Upper lobe of left lung (tissue), 6 donors: ENCODE results near the gene RNF11. TPM values are rescaled to one million over a fixed set of nuclear protein-coding genes. Genes with fewer than 3 reads are reported as not detected.
A peak's percentile ranks its signal among the peaks of the same experiment; 100 is the strongest.
"Not testable (repeated sequence)": the region's sequence is repeated elsewhere in the genome, so short reads cannot be mapped to it uniquely, and the experiment has no call there.

ENCODE experiments used
- ATAC-seq, 2 donors: fragments of 200-7000 bp; cut with Tn5 transposase; one replicate each; pipeline ENCODE4 v1.9.1; 2022; ENCODE audit warnings: mild to moderate bottlenecking in 2 of 2, moderate library complexity in 2 of 2; ENCODE audit not compliant: low FRiP score in 2 of 2
- DNase-seq, 2 donors: peaks; one replicate each; pipeline ENCODE4 v3.0.0-alpha.2; 2019 to 2020
- H3K27ac ChIP-seq, 4 donors: fragments of 200-600 bp; sonication (generic); one replicate each; pipeline ENCODE4 v1.5.1; 2016 to 2019
- H3K27me3 ChIP-seq, 4 donors: fragments of 200-600 bp; sonication (generic); one replicate each; pipeline ENCODE4 v1.5.1; 2017 to 2019
- H3K36me3 ChIP-seq, 4 donors: fragments of 200-600 bp; sonication (generic); one replicate each; pipeline ENCODE4 v1.5.1; 2016 to 2019
- H3K4me1 ChIP-seq, 4 donors: fragments of 200-600 bp; sonication (generic); one replicate each; pipeline ENCODE4 v1.5.1; 2018 to 2019
- H3K4me3 ChIP-seq, 4 donors: fragments of 200-600 bp; sonication (generic); one replicate each; pipeline ENCODE4 v1.5.1; 2017 to 2019; ENCODE audit warnings: mild to moderate bottlenecking in 2 of 4, moderate library complexity in 1 of 4
- H3K9me3 ChIP-seq, 4 donors: fragments of 200-600 bp; sonication (generic); one replicate each; pipeline ENCODE4 v1.5.1; 2018 to 2019
- CTCF ChIP-seq, 6 experiments: fragments of 450-650 bp in 4 of 6; fragments of 200-600 bp in 2 of 6; sonication (generic) in 2 of 6; IDR thresholded peaks; one replicate each; pipeline ENCODE4 v1.5.1; 2016 to 2019; ENCODE audit warnings: antibody characterized with exemption in 6 of 6
- EP300 ChIP-seq, 4 donors: sonication (generic); formaldehyde crosslinking; IDR thresholded peaks; one replicate each; pipeline ENCODE4 v1.5.1; 2017; ENCODE audit warnings: antibody characterized with exemption in 4 of 4, control low read depth in 2 of 4
- POLR2A ChIP-seq, 4 donors: fragments of 450-650 bp; IDR thresholded peaks; one replicate each; pipeline ENCODE4 v1.5.1; 2016 to 2017; ENCODE audit warnings: antibody characterized with exemption in 4 of 4, mild to moderate bottlenecking in 2 of 4
- POLR2AphosphoS5 ChIP-seq, 2 donors: sonication (generic); formaldehyde crosslinking; IDR thresholded peaks; one replicate each; pipeline ENCODE4 v1.5.1; 2017; ENCODE audit warnings: antibody characterized with exemption in 2 of 2
- WGBS, 2 donors: methylation state at CpG; one replicate each; pipeline ENCODE4 v1.1.5; 2017 to 2018; 5-methylcytosine and 5-hydroxymethylcytosine counted together
- total RNA-seq, 6 donors: library from RNA; depleted of rRNA in 4 of 6; stranded (reverse); fragments of >200 nt in 4 of 6; gene quantifications; one replicate each; pipeline versions ENCODE4 v1.1.0 to v1.2.1, GENCODE V29; 2016 to 2021
- donor health status: DM: no; HTN: no; CAD: no; lungs with moderate emphysema.
- donor health status: DM: no; HTN: yes; CAD: no; lungs with severe emphysema.

Gene RNF11
- total RNA-seq, 6 donors from 2014 or later: 26.2 to 125 (median 78.8) TPM

GRCh38 chr1:51224255-51224654 is 11.8 kb upstream of the RNF11 start:
- no peak for ATAC-seq
- no peak overlapping the region for H3K4me3 ChIP-seq
- H3K36me3 ChIP-seq: no peaks in the 10 kb centered on the region
- no peaks in the 10 kb centered on the region for H3K4me1 ChIP-seq
- no peaks in the 10 kb centered on the region for H3K9me3 ChIP-seq
- 91 to 93% methylated on average over 6 of the region's 6 CpGs for WGBS, 2 donors
- no peak overlapping the region for H3K27ac ChIP-seq
- H3K27me3 ChIP-seq: no peaks in the 10 kb centered on the region
- DNase-seq: no peak
- TF ChIP-seq POLR2AphosphoS5 (IDR thresholded peaks at IDR 0.05): no peak
- no peak for TF ChIP-seq POLR2A (IDR thresholded peaks at IDR 0.05)
- TF ChIP-seq CTCF (IDR thresholded peaks at IDR 0.05): no peak
- TF ChIP-seq EP300 (IDR thresholded peaks at IDR 0.05): no peak

DNA sequence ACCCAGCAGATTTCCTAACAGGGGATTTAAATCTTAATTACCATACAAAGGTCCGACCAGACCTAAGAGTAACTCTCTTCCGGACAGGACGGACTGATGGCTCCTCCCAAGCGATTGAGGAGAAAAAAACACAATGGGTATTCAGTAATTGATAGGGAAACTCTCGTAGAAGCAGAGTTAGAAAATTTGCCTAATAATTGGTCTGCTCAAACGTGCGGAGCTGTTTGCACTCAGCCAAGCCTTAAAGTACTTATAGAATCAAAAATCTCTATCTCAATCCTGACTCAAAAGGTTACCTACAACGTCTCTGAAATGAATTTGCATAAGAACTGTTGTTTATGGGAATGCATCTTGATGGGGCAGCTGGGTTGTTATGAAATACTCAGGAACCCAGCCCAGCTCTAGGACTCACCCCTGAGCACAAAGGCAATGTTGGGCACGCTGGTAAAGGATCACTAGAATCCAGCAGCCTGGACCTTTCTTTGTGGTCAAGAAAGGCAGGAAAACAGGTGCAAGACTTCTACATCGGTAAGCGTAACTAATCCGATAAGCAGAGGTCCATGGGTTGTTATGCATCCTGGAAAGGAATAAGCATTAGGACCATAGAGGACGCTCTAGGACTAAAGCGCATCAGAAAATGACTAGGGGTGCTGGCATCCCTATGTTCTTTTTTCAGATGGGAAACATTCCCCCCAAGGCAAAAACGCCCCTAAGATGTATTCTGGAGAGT is 8.7 kb upstream of the RNF11 start:
- not testable (repeated sequence) for ATAC-seq, H3K4me3 ChIP-seq, H3K36me3 ChIP-seq, DNase-seq, H3K4me1 ChIP-seq, H3K9me3 ChIP-seq, H3K27me3 ChIP-seq, H3K27ac ChIP-seq
- WGBS, 2 donors: 84 to 85% methylated on average over 15 of the region's 15 CpGs

- not testable (repeated sequence) for ATAC-seq, H3K27ac ChIP-seq, H3K36me3 ChIP-seq, H3K27me3 ChIP-seq, H3K9me3 ChIP-seq, H3K4me3 ChIP-seq, H3K4me1 ChIP-seq, DNase-seq
- WGBS, 2 donors: 91 to 92% methylated on average over 7 to 10 of the region's 11 CpGs
These were observed 7.6 kb upstream of the RNF11 start for GRCh38 chr1:51228471-51228870.

DNA sequence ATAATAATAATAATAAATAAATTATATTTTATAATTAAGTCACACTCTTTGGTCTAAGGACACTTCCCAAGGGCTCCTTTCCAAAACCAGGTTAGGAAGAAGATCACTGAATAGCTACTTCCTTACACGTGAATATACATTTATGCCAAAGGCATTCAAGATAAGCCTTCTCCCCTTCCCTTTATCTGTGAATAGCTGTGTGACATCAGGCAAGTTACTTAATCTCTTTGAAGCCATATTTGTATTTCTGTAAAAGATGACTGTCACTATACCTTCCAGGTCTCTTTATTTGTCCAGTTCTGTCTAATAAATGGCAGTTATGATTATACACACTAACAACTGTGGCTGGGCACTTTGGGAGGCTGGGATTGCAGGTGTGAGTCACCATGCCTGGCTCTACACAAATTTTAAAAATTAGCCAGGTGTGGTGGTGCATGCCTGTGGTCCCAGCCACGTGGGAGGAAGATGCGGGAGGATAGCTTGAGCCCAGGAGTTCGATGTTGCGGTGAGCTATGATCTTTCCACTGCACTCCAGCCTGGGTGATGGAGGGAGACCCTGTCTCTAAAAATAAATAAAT is 5.5 kb upstream of the RNF11 start:
- Histone ChIP-seq H3K4me3 (no peak overlapping the region), H3K27ac (no peak overlapping the region), H3K27me3 (no peaks in the 10 kb centered on the region), H3K4me1 (peaks cover 6 to 14% (median 12%) of the 10 kb centered on the region in 4 donors), H3K9me3 (no peaks in the 10 kb centered on the region), H3K36me3 (no peaks in the 10 kb centered on the region)
- TF ChIP-seq POLR2A (IDR thresholded peaks at IDR 0.05): no peak
- no peak for TF ChIP-seq POLR2AphosphoS5 (IDR thresholded peaks at IDR 0.05)
- TF ChIP-seq EP300 (IDR thresholded peaks at IDR 0.05): no peak
- no peak for TF ChIP-seq CTCF (IDR thresholded peaks at IDR 0.05)
- 95 to 97% methylated on average over 5 of the region's 5 CpGs for WGBS, 2 donors
- no peak for DNase-seq
- ATAC-seq: no peak

- H3K4me1 ChIP-seq: peaks cover 8 to 17% (median 12%) of the 10 kb centered on the region in 4 donors
- H3K36me3 ChIP-seq: no peaks in the 10 kb centered on the region
- no peaks in the 10 kb centered on the region for H3K9me3 ChIP-seq
- TF ChIP-seq POLR2A (IDR thresholded peaks at IDR 0.05): no peak
- no peak for TF ChIP-seq CTCF (IDR thresholded peaks at IDR 0.05)
- no peak for TF ChIP-seq POLR2AphosphoS5 (IDR thresholded peaks at IDR 0.05)
- TF ChIP-seq EP300 (IDR thresholded peaks at IDR 0.05): no peak
- 73 to 88% methylated on average over 3 of the region's 3 CpGs for WGBS, 2 donors
- ATAC-seq: no peak
- DNase-seq: no peak
- no peak overlapping the region for H3K4me3 ChIP-seq
- H3K27ac ChIP-seq: no peak overlapping the region
- H3K27me3 ChIP-seq: no peaks in the 10 kb centered on the region
These were observed 5.0 kb upstream of the RNF11 start for GRCh38 chr1:51231120-51231519.

DNA sequence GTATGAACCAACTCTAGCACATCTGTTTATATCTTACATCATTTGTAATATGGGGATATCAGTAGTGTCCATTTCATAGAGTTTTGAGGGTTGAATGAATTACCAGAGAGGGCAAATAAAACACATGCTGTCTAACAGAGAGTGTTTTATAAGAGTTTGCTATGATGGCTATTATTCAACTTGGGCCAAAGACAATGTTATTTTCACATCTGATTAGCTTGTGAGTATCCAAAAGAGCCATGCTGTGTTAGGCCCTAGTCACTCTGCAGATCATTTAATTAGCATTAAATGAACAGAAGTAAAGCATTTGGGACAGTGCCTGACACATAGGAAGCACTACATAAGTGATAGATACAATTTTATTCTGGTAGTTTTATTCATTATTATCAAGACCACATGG is 4.2 kb upstream of the RNF11 start:
- TF ChIP-seq POLR2AphosphoS5 (IDR thresholded peaks at IDR 0.05): no peak
- no peak for TF ChIP-seq EP300 (IDR thresholded peaks at IDR 0.05)
- TF ChIP-seq POLR2A (IDR thresholded peaks at IDR 0.05): no peak
- TF ChIP-seq CTCF (IDR thresholded peaks at IDR 0.05): no peak
- Histone ChIP-seq H3K4me3 (no peak overlapping the region), H3K27ac (no peak overlapping the region), H3K4me1 (peaks cover 8 to 17% (median 12%) of the 10 kb centered on the region in 4 donors), H3K9me3 (no peaks in the 10 kb centered on the region), H3K36me3 (no peaks in the 10 kb centered on the region), H3K27me3 (no peaks in the 10 kb centered on the region)
- DNase-seq (no peak), ATAC-seq (no peak)

DNA sequence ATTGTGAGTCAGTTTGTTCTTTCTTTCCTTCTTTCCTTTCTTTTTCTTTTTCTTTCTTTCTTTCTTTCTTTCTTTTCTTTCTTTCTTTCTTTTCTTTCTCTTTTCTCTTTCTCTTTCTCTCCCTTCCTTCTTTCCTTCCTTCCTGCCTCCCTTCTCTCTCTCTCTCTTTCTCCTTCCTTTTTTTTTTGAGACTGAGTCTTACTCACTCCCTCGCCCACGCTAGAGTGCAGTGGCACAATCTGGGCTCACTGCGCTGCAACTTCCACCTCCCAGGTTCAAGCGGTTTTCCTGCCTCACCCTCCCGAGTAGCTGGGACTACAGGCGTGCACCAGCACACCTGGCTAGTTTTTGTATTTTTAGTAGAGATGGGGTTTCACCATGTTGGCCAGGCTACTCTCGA is 1.8 kb upstream of the RNF11 start:
- WGBS, 2 donors: 73 to 80% methylated on average over 7 of the region's 7 CpGs
- H3K4me1 ChIP-seq: peaks cover 19 to 32% (median 25%) of the 10 kb centered on the region in 4 donors
- not testable (repeated sequence) for H3K27me3 ChIP-seq, ATAC-seq, H3K27ac ChIP-seq, H3K36me3 ChIP-seq, H3K4me3 ChIP-seq, H3K9me3 ChIP-seq
- peak in 1 of 2 donors; percentile 46 for DNase-seq
